GOT3 (cell line): ENCODE data around the gene KSR2.
"Not testable (repeated sequence)": the region's sequence is repeated elsewhere in the genome, so short reads cannot be mapped to it uniquely, and the experiment has no call there.

Experiments
- DNase-seq: peaks from one replicate; lab custom pipeline; 2025; ENCODE audit warnings: mixed read lengths; lab: John Stamatoyannopoulos, UW

The KSR2 gene

DNA sequence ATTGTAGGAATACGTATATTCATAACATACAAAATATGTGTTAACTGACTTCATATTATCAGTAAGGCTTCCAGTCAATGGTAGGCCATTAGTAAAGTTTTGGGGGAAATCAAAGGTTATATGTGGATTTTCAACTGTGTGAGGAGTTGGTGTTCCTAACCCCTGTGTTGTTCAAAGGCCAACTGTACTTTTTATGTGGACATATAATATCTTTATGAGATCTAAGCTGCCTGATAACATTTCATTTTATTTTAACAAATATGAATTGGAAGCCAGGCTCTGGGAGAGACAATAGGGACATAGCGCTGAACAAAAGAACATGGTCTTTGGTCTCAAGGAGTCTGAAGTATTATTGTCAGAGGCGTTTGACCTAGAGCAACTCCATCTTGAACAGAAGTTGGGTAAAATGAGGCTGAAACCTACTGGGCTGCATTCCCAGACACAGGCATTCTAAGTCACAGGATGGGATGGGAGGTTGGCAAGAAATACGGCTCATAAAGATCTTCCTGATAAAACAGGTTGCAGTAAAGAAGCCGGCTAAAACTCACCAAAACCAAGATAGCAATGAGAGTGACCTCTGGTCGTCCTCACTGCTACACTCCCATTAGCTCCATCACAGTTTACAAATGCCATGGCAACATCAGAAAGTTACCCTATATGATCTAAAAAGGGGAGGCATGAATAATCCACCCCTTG, 147.2 kb downstream of the KSR2 start:
- no peak for DNase-seq

DNA sequence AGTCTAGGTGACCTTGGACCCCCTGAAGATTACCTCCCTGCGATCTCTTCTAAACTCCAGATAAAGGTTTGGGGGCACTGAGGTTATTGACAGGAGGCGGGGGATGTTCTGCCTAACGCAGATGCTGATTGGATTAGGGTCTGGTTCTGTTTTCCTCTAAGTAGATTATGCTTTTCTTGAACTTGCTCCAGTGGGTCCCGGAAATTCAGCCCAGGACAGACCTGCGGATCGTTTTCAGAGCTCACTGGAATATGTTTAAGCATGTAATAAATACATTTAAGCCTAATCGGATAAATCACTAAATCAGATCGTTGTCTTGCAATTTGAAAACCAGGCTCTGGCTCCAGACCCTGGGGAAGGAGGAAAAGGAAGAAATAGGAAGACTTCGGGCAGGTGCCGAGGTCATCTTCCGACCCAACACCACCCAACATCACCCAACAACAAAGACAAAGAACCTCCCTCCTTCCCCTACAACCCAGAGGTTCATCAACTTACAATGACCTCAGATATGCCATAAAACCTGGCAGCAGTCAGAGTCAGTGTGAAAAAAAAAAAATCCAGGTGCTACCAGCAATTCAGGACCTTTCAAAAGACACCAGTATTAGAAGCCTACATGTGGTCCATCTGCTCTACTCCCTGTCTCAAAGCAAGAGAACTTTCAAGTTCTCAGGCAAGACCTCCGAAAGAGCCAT, 148.4 kb downstream of the KSR2 start:
- DNase-seq: no peak

DNA sequence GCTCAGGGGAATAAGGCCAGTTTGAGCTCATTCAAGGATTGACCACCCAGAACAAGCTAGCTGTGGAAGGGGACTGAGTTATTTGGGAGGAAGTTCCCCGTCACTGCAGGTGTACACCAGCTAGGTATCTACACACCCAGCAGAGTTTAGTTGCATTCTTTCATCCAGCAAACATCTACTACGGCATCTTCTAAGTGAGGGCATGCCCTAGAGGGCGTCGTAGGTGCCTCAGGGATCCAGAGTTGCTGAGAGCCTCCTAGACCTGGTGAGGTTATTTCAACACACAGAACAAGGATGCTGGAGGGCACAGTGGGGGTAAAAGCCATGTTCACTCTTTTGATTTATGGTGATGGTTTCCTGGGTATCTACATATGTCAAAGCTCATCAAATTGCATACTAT, 149.6 kb downstream of the KSR2 start:
- no peak for DNase-seq

DNA sequence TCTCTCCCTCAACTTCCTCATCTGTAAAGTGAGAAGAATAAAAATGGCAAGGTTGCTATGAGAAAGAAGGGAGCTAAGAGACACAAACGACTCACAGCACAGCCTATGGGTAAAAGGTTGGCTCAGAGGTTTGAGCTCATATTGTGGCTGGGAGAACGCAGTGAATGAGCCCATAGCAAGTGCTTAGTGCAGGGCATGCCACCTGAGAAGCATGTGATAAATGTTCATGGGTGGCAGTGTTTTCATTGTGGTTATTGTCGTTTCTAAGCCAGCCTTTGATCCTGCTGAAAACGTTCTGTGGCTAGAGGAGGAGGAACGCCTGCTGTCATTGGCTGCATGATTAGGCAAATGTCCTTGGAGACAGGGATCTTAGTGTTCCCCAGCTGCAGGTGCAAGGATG, 150.4 kb downstream of the KSR2 start:
- no peak for DNase-seq

DNA sequence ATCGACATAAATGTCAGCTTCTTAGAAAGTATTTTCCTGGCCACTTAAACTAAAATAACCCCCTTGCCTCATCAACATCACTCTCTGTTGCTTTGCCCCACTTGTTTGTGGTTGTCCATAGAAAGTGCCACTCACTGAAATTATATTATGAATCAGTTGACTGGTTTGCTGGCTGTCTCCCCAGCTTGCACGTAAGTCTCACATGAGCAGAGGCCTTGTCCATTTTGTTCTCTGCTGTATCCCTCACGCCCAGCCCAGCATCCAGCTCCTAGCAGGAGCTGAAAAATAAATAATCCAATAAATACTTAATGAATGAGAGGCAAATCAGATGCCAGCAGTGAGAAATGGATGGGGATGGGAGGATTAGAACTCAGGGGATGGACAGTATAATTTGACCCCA, 159.3 kb downstream of the KSR2 start:
- no peak for DNase-seq

DNA sequence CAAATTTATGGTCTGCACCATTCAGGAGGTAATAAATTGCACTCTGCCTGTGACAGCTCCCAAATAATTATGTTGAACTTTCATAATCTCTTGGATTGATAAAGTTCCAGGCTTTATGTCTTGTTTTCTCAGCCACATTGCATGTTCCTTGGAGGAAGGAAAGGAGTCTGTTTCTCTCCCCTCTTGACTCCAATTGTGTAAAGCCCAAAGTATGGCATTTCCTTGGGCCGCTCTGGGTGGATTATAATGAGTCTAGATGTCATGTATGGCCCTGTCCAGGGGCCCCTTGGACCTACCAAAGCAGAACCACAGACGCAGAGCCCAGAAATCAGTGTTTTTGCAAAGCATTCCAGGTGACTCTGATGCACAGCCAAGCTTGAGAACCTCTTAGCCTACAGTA, 160.8 kb downstream of the KSR2 start:
- DNase-seq: no peak

DNA sequence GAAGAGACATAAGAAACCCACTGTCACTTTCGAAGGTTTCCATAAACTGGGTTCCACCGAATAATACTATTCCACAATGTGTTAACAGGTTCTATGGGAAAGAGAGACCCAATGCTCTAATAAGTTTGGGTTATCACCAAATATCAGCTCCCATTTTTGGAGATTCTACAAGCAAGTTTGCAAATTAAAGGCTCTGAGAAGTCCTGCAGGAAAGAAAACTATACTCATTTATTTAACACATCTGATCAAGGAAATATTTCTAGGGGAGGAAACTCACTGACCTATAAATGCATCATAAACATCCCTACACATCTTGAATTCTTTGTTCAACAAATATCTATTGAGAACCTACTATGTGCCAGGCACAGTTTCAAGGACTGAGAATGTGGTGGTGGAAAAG, 161.4 kb downstream of the KSR2 start:
- DNase-seq: no peak

DNA sequence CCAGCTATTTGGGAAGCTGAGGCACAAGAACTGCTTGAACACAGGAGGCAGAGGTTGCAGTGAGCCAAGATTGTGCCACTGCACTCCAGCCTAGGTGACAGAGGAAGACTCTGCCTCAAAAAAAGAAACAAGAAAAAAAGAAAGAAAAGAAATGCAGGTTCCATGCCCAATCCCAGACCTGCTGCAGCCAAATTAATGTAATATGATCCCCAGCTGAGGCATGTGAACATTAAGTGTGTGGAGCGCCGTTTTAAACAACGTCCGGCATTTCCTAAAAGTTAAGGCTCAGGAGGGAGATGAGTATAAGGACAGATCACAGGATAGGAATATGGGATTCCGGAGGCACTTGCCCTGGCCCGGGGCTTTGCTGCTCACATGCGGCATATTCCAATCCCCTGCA, 162.9 kb downstream of the KSR2 start:
- no peak for DNase-seq

DNA sequence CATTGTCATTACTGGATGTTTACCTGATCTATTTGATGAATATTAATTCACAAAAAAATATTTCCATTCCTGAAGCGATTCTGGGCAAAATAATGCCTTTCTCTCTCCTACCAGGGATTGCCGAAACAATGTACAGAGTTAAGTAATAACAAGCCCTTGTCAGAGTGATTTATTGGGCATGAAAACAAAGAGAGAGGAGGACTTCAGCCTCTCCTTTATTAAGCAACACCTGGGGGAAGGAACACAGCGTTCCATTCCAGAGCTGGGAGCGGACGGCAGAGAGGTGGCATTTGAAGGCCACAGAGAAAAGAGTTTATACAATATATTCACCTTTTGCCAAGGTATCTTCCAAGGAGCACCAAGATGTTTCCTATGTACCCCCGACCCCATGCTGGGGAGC, 165.8 kb downstream of the KSR2 start:
- DNase-seq: no peak

DNA sequence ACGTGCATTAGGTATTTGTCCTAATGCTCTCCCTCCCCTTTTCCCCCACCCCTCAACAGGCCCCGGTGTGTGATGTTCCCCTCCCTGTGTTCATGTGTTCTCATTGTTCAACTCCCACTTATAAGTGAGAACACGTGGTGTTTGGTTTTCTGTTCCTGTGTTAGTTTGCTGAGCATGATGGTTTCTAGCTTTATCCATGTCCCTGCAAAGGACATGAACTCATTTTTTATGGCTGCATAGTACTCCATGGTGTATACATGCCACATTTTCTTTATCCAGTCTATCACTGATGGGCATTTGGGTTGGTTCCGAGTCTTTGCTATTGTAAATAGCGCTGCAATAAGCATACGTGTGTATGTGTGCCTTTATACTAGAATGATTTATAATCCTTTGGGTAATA, 168.1 kb downstream of the KSR2 start:
- DNase-seq: not testable (repeated sequence)

DNA sequence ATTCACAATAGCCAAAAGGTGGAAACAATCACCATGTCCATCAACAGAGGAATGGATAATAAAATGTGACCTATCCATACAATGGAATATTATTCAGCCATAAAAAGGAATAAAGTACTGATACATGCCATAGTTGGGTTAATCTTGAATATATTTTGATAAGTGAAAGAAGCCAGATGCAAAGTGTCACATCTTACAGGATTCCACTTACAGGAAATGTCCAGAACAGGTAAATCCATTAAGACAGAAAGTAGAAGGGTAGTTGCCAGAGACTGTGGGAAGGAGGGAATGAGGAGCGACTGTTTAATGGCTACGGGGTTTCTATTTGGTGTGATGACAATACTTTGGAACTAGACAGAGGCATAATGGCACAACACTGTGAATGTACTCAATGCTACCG, 171.6 kb downstream of the KSR2 start:
- DNase-seq: no peak

DNA sequence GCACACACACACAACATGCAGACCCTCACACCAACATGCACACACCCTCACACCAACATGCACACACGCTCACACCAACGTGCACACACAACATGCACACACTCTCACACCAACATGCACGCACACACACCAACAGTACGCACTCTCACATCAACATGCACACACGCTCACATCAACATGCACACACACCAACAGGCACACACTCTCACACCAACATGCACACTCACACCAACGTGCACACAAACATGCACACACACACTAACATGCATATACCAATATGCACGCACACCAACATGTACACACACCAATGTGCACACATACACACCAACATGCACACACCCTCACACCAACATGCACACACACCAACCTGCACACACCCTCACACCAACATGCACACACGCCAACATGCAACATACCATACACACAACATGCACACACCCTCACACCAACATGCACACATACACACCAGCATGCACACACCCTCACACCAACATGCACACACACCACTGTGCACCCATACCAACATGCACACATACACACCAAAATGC, 175.8 kb downstream of the KSR2 start:
- no peak for DNase-seq

DNA sequence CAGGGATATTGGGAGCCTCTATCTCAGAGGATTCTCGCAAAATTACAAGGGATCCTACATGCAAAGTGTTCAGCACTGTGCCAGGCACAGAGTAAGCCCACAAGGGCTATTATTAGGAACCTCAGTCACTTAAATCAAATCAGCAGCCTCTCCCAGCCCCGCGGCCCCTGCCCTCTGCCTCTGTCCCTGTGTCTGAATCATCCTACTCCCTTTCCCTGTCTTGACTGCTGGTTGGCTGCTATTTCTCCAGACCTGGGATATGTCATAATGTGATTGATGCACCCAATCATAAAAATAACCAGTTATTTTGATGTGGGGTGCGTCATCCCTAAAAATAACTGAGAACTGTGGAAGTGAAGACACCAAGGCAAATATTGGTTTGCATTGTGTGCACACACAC, 176.3 kb downstream of the KSR2 start:
- no peak for DNase-seq

DNA sequence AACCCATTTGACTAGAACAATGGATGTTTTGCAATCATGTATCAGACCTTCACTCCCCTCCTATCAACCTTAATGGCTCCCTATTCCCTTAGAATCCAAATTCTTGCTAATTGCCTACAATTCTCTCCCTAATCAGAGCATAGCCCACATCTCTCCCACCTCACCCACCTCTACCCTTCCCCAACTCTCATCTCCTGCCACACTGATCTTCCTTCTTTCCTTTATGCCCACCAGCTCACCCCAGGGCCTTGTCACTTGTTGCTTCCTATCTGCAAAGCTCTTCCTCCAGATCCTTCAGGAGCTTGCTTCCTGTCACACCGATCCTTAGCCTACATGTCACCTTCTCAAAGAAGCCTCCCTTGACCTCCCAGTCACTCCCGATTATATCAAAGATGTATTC, 177.8 kb downstream of the KSR2 start:
- no peak for DNase-seq

DNA sequence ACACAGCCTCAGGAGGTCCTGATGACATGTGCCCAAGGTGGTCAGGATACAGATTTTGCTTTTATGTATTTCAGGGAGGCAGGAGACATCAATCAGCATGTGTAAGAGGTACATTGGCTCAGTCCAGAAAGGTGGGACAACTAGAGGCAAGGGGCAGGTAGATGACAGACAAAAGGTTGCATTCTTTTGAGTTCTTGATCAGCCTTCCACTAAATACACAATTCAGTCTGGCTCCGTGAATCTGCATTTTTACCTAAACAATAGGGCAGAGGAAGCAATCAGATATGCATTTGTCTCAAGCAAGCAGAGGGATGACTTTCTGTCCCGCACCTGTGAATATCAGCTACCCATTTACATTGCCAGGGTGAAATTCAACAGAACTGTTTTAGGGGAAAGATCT, 178.6 kb downstream of the KSR2 start:
- no peak for DNase-seq

DNA sequence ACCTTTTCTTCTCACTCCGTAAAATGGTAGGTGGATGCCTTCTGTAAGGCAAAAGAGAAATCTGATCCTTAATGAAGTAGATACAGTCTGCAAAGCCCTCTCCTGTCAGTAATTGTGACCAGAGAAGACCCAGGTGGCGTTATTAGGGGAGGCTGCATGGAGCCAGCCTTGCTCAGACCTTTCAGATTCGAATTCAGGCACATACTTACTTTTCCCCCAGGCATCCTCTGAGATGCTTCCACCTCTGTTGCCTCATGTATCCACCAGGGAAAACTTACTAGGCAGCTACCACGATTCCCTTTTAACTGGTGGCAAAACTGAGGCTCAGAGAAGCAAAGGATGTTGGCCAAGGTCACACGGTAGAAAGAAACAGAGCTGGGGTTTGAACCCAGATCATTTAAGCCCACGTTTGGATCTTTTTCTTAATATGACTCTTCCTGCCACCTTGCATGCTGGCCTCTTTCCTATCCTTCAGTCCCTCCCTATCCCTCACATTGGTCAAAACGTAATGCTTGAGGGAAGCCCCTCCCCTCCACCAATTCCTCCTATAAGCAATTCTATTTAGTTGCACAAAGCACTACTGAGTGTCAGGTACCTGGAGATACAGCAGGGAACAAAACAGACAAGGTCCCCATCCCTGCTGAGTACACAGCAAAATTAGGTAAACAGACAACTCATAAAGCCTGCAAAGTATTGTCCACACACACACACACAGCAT, 179.4 kb downstream of the KSR2 start:
- DNase-seq: no peak

DNA sequence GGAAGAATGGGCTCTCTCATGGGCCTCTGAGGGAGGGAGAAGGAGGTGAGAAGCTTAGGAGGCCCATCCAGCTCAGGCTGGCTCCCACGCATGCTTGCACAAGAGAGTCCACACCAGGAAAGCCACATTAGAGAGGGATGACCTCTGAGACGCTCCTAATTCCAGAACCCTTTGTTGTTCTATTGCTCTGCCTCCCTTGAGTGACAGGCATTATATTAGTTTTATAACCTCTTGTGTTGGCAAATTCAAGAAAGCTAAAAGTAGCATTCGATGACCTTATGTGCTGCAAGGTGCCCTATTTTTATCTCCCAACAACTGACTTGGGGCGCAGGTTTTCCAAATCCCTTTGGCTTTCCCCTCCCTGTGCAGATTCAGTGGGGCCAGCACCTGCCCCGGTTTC, 190.1 kb downstream of the KSR2 start:
- no peak for DNase-seq

DNA sequence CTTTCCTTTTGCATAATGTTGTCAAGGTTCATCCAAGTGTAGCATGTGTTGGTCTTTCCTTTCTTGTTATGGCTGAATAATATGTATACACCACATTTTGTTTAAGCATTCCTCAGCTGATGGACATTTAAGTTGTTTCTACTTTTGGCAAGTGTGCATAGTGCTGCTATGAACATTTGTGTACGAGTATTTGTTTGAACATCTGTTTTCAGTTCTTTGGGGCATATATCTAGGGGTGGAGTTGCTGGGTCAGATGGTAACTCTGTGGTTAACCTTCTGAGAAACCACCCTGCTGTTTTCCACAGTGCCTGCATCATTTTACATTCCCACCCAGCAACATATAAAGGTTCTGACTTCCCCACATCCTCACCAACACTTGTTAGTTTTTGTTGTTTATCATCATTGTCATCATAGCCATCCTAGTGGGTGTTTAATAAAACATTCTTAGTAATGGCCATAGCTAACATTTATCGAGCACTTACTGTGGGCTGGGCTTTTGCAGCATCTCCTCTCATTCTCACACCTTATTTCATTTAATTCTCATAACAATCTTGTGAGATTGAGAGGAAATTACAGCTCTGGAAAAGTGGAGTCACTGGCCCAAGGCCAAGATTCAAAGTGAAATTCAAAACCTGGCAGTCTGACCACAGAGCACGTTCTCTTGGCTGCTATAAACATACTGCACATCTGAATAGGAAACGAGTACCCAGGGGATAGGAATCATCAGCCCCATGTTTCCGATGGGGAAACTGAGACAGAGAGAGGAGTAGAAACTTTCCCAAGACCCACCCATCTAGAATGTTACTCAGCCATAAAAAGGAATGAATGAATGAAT, 193.6 kb downstream of the KSR2 start:
- DNase-seq: no peak

DNA sequence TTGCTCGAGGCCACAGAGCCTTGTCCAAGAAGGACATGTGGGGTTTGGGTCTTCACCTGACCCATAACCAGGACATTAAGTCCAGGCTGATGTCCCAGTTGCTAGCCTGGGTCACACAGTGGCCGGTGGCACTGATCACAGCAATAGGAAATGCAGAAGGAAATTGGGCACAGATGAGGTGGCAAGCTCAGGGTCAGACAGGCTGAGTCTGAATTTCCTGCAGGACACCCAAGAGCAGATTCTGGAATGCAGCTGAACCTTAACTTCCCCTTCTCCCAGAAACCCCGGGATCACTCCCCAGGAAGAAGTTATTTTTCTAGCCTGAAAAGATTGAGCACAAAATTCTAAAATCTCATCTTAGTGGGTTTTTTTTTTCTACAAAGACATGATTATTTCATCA, 199.9 kb downstream of the KSR2 start:
- no peak for DNase-seq

DNA sequence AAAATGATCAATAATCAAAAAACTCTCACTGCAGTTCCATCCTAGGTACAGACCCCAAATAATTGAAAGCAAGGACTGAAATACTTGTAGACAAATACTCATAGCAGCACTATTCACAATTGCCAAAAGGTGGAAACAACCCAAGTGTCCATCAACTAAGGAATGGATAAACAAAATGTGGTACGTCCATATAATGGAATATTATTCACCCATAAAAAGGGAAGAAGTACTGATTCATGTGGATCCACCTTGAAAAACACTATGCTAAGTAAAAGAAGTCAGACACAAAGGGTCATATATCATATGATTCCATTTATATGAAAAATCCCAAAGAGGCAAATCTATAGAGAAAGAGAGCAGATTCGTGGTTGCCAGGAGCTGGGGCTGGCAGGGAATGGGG, 202.8 kb downstream of the KSR2 start:
- no peak for DNase-seq

DNA sequence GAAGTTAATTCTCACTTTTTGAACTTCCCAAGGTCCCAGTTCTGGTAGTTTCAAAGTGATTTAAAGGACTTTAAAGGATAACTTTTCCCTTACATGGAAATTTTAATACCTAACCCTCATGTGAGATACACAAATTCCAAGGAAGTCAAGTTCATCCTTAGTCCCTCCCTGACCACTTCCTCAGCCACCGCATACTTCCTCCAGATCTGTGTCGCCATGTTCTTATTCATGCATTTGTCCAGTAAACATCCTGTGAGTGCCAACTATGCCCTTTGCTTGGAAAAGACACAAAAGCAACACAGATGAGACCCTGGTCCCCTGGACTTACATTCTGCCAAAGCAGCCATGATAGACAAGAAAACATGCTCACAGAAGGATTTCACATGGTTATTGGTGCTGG, 206.6 kb downstream of the KSR2 start:
- no peak for DNase-seq

DNA sequence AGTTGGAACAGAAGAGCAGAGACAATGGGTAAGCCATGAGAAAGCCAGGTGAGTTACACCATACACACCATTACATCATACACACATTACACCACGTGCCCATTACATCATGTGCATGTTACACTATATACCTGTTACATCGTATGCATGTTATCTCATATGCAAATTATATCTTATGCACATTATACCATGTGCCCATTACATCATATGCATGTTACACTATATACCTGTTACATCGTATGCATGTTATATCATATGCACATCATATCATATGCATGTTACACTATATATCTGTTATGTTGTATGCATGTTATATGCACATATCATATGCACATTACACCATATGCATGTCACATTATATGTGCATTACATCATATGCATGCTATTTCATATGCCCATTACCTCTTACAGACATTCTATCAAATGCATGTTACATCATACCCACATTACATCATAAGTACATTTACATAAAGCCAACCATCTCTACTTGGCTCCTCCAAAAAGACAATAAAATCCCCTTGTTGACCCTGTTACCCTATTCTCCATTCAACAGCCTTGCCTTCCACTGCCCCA, 207.2 kb downstream of the KSR2 start:
- no peak for DNase-seq
